Stimulated activated CD4-positive, alpha-beta T cell treated with anti-CD3 and anti-CD28 coated beads, Interleukin-4, amount 100 ng/mL, for 48 hours (primary cell): ENCODE measurements around the gene ADSS1.
"Not testable (repeated sequence)": the region's sequence is repeated elsewhere in the genome, so short reads cannot be mapped to it uniquely, and the experiment has no call there.

Source experiments
- DNase-seq, 2 donors: peaks; one replicate each; pipeline ENCODE4 v3.0.0-alpha.2; 2020; ENCODE audit warnings: low read depth in 2 of 2

ADSS1 gene

DNA sequence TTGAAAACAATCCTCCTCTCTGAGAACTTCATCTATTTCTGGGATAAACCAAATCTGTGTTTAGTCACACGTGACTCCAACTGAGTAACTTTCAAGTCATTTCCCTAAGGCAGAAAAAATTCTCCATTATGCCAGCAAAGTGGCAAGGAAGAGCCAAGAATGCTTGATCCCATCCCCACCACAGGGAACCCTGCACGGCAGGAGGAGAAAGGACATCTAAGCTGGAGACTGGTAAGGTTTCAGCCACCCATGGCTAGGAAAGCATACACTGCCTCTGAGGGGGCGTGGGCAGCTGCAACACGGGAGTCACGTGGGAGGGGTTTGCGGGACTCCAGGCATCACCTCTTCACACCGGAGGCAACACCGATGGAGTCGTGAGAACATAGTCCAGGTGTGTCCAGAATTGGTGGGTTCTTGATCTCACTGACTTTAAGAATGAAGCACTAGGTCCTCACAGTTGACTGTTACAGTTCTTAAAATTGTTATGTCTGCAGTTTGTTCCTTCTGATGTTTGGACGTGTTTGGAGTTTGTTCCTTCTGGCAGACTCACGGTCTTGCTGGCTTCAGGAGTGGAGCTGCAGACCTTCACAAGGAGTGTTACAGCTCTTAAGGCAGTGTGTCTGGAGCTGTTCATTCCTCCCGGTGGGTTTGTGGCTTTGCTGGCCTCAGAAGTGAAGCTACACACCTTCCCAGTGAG, 26.2 kb downstream of the ADSS1 start:
- DNase-seq, result no peak

DNA sequence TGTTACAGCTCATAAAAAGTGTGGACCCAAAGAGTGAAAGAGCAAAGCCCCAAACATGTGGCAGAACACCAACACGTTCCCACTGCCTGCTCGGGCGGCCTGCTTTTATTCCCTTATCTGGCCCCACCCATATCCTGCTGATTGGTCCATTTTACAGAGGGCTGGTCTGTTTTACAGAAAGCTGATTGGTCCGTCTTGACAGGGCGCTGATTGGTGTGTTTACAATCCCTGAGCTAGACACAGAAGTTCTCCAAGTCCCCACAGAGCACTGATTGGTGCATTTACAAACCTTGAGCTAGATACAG, 26.7 kb downstream of the ADSS1 start:
- DNase-seq, result not testable (repeated sequence)

DNA sequence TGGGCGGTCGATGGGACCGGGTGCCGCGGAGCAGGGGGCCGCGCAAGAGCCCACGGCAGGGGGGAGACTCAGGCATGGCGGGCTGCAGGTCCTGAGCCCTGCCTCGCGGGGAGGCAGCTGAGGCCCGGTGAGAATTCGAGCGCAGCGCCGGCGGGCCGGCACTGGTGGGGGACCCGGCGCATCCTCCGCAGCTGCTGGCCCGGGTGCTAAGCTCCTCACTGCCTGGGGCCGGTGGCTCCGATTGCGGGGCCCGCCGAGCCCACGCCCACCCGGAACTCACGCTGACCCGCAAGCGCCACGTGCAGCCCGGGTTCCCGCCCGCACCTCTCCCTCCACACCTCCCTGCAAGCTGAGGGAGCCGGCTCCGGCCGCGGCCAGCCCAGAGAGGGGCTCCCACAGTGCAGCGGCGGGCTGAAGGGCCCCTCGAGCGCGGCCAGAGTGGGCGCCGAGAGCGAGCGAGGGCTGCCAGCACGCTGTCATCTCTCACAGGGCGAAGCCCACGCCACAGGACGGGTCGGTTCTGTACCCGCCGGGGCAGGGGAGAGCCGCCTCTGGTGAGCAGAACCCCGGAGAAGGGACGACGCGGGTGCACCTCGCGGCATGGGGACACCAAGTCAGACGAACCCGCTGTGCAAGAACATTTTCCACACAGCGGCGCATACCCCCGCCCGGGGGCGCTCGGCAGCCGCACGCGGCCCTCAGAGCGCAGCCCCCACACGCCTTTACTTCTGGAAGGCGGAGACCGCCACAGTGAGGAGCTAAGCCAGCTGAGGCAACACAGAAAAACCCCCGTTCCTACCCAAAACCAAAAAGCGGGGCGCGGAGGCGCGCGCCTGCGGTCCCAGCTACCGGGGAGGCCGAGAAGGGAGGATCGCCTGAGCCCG, 27.8 kb downstream of the ADSS1 start:
- no peak for DNase-seq

DNA sequence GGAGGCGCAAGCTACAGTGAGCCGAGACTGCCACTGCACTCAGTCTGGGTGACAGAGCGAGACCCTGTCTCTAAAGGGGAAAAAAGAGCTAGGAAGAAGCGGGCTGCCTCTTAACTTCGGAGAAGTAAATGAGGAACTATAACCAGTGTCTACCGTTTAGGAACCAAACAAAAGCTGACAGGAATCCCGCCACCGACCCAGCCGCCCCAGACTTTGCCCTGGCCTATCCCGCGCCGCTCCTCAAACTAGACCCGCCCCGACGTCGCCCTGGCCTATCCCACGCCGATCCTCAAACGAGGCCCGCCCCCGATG, 28.4 kb downstream of the ADSS1 start:
- no peak for DNase-seq

DNA sequence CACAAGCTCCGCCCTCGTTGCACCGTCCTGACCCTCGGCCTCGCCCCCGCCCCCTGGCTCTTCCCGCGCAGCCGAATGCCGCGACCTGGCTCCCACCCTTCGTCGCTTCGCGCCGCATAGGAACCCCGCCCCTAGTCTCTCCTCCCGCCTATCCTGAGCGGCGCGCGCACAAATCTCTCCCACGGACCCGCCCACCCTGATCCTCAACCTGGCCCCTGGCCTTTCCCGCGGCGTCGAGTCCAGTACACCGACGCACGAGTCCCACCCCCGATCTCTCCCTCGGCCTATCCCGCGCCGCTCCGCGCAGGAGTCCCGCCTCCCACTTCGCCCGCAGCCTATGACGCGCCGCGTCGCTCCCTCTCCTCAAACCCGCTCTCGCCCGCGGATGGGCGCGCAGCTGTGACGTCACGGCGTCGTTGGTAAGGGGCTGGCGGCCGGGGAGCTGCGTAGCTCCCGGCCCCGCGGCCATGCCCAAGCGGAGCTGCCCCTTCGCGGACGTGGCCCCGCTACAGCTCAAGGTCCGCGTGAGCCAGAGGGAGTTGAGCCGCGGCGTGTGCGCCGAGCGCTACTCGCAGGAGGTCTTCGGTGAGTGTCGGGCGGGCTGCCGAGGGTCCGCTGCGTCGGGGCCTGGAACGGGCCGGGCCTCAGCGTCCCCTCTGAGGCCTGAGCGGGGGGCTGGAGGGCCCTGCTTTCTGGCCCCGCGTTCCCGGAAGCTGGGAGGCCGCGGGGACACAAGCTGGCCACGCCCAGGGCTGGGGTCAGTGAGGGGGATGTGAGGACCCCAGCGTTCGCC, 28.9 kb downstream of the ADSS1 start, which contains the start of gene SIVA1:
Gene SIVA1, plus strand, starts transcription at position 413 of the 793 bp plus-strand sequence. Its CDS starts 55 bp downstream, at position 468.
- DNase-seq, result peak; percentile 100

DNA sequence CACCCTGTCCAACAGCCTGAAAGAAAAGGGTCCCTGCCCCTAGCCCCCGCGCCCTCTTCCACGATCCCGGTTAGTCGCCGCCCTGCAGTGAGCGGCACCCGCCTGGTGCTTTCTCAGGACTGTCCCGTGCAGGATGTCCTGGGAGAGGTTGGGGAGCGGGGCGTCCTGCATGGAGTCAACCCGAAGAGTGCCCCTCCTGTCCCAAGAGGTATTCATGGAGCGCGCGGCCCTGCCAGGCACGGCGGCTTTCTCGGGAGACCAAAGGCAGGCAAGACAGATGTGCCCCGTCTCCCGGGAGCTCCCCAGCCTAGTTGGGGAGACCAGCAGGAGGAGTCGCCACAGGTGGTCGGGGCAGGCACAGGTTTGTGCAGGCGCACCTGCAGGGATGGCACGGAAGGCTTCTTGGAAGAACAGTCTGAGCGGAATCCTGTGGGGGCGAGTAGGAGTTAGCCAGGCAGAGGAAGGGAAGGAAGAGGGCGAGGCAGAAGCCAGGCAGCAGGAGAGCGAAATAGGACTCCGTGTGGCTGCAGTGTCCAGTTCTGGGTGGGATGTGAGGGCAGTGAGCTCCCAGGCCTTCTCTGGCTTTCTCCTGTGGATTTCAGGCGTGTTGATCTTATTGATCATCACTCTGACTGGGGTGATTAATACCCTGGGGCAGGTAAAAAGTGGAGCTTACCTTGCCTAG, 29.6 kb downstream of the ADSS1 start:
- no peak for DNase-seq

DNA sequence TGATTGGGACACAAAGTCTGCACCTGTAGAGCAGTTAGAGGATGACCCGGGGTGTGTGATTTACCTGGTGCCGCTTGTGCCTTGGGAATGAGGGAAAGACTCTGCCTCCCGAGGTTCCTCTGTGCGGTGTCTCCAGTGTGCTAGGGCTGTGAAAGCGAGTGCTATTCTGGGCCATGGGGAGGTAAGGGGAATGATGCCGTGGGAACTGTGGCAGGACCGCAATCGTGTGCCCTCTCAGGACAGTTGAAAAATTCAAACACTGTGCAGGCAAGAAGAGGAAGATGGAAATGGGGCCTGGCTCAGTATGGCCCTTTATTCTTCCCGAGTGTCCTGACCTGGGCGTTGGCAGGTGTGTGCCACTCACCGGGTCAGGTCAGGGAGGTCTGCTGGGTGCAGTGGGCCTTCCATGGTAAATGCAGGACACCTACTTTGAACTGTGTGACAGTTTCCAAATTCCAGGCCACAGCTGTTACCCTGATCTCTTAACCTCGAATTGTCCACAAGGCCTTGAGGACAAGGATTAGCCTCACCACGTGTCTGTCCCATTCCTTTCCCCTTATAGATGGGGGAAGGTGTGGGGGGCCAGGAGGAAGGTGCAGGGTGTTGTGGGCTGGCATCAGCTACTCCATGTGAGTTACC, 30.3 kb downstream of the ADSS1 start:
- no peak for DNase-seq

DNA sequence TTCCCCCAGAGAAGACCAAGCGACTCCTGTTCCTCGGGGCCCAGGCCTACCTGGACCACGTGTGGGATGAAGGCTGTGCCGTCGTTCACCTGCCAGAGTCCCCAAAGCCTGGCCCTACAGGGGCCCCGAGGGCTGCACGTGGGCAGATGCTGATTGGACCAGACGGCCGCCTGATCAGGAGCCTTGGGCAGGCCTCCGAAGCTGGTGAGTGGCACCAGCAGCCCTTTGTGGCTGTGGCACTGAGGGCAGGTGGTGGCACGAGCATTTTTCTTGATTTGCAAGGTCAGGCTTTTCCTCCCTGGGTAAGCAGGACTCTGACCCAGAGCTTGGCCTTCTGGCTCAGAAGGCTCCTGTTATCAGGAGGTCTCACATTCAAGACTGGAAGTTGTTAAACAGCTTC, 31.6 kb downstream of the ADSS1 start:
- no peak for DNase-seq

DNA sequence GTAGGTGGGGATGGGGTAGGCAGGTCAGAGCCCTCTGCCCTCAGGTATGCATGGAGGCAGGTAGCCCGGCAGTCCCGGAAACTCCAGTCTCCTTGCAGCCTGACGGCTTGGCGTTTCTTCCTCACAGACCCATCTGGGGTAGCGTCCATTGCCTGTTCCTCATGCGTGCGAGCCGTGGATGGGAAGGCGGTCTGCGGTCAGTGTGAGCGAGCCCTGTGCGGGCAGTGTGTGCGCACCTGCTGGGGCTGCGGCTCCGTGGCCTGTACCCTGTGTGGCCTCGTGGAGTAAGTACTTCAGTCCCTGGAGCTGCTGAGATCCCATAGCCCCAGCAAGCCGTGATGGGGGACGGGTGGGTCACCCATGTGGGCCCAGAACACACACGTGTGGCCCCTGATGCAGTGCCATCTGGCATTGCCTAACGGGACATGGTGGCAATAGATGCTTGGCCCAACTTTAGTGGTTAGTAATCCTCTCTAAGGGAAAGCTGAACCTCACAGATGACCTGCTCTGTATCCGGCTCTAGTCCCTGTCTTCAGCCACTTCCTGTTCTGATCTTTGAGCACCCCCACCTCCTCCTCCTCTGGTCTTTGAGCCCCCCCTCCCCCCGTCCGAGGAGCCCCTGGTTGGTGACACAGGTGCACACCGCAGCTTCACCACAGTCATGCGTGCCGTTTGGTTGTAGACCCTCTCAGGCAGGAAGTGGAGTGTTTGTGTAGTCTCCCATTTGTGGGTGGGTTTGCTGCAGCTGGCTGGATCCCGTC, 32.6 kb downstream of the ADSS1 start:
- DNase-seq, result no peak

DNA sequence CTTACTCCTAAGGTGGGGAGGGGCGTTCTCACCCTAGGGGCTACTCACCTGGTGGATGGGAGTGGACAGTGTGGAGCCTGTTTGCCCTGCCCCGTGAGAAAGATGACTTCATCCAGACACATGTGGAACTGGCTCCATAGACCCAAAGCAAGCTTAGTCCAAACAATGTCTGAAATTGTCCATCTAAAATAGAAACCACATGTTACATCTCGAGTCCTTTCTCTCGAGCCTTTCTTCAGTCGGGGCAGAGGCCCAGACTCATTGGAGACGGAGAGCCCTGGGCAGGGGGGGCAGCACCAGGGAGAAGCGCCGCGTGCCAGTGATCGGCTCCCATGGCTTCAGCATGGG, 33.2 kb downstream of the ADSS1 start:
- no peak for DNase-seq

DNA sequence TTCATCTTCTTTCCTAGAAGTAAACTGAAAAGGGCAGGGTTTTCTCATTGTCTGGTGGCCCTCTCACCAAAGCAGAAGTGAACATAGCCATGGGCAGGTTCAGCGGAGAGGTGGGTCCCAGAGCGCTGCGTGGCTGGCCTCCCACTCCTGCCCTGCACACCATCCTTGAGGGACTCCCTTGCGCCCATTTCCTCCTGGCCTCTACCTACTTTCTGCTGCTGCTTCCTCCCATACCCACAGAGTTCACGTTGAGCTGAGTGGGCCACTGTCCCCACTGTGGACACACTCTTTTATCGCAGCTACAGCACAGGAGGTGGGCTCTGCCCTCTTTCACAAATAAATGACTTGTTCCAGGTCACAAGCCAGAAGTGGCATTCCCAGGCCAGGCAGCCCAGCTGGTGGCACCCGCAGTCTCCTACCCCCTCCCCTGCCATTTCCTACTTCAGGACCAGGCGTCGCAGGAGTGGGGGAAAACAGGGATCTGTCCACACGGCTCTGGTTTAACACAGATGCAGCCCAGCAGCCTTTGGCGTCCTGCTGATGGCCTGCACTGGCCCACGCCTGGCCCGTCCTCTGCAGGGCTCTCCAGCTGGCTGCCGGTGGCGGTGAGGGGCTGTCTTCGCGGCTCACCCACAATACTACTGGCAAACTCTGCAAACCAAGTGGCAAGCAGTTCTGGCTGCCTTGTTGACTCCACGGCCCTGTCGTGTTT, 33.8 kb downstream of the ADSS1 start:
- DNase-seq, result no peak

DNA sequence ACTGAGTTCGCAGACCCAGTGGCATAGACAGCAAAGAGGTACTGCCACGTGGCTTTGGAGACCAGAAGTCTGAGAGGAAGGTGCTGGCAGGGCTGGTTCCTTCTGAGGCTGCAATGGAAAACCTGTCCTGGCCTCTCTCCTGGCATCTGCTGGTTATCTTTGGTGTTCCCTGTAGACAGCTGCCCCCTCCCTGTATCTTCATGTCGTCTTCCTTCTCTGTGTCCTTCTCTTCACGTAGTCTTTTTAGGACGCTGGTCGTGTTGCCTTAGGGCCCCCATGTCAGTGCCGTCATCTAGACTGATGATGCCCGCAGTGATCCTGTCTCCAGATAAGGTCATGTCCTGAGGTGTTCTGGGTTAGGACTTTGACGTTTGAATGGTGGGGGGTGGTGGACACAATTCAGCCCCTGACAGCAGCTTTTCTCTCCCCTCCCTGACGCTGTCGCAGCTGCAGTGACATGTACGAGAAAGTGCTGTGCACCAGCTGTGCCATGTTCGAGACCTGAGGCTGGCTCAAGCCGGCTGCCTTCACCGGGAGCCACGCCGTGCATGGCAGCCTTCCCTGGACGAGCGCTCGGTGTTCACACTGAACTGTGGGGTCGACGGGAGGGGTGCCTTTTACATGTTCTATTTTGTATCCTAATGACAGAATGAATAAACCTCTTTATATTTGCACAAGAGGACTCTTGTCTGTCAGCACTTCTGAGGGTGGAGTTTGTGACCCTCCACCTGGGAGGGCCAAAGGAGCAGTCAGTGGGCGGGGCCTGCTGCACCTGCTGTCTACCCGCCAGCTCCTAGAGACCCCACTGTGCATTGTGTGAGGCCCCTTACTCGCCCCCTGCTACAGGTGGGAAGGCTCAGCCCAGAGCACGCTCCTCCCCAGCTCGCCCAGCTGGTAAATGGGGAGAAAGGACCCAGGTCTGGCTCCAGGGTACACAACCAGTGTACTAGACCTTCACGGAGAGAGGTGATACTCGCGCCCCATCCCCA, 35.2 kb downstream of the ADSS1 start:
- no peak for DNase-seq

DNA sequence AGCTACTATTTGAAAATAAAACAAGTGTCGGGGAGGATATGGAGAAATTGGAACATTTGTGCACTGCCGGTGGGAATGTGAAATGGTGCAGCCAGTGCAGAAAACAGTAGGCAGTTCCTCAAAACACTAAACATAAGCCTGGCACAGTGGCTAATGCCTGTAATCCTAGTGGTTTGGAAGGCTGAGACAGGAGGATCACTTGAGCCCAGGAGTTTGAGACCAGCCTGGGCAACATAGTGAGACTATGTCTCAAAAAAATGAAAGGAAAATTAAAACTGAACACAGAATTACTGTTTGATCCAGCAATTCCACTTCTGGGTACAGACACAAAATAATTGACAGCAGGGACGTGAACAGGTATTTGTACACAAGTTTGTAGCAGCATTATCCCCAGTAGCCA, 41.5 kb downstream of the ADSS1 start:
- no peak for DNase-seq

DNA sequence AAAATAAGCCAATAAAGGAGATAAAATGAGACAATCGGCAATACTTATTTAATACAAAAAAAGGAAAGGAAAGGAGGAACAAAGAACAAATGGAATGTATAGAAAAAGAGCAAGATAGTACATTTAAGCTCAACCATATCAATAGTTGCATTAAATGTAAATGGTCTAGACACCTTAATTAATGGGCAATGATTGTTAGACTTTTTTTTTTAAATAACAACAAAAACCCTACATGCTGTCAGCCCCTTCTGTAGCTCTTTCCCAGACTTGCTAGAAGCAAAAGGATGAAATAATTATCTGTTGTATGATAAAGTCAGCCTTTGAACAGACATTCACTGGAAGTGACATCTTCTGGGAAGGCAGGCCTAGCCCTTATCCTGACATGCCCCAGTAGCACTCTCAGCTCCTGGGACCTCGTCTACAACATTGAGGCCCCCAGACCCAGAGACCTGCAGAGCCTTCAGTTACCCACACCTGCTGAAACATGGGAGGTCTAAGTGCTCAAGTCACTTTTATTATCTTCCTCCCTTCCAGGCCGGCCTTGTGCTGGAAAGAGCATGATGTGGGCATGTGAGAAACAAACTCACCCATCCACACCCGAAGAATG, 42.3 kb downstream of the ADSS1 start:
- DNase-seq, result no peak

DNA sequence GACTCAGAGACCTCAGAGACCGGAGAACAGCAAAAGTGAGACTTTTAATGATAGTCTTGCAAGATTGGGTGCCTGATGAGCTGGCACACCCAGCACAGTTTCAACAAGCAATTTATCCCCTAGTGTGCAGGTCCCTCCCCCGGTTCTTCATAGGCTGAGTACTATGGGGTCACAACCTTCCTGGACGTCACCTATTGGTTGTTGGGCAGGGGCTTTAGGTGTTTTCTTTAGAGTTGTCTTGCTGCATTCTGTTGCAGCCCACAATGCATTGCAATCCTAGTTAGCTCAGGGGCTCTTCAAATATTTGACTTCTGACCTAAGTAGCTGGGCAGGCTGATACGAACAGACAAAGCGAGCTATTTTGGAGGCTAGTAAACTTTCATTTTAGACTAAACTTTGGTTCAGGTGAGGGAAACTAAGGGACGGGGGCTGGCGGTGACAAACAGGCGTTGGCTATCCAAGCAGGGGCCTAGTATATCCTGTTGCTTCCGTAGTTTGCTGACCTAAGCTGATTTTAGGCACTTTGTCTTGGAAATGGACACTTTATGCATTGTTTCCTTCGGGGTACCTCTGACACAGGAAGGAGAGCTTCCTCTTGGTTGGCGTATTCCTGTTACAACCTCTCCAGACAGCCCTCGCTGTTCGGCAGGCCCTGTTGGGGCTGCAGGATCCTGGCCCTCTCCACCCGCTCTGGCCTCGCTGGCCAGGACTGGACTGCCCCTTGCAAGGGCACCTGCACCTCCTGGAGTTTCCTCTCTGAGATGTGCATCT, 43.0 kb downstream of the ADSS1 start:
- no peak for DNase-seq

DNA sequence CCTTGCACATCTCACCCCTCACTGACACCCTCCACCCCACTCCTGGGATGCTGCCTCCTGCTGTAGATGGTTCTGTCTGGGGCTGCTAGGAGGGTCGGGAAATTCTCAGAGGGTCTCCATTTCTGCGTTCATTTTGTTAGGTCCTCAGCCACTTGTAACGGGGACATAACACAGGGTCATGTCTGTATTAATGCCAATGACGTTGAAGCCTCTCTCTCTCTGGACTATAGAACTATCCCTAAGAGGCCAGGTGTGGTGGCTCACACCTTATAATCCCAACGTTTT, 43.5 kb downstream of the ADSS1 start:
- DNase-seq, result no peak

DNA sequence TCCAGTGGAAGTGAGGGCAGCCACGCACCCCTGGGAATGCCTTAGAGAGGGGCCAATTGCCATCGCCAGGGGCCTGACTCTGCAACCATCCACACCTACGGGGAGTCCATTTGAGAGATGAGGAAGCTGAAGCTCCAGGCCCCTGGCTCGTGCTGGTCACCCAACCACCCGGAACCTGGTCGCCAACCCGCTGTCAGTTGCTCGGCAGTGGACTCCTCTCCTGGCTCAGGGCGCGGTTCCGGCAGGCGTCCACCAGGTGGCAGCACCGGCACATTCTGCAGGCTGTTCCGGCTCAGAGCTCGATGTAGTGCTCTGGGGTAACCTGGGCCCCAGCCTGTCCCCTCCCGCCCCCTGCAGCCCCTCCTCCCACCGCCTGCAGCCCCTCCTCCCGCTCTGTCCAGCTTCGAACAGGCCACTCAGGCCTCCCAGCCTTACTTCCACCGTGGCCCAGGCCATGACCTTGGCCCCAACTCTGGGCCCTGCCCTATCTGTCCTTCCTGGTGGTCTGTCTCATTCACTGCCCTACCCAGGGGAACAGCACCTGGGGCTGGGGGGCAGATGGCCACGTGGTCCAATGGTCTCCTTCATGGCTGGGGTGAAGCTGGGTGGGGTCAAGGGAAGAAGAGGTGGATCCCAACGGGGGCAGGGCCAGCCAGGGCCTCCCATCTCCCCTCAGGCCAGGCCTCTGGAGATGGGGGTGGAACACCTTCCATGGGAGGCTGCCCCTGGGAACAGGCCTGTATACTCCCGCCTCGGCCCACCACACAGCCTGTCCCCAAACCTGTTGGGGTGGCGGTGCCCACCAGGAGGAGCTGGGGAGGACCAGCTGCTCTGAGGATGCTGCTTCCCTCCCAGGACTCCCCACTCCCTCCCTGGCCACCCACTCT, 44.7 kb downstream of the ADSS1 start:
- peak; percentile 82 to 96 for DNase-seq
